ENCODE results near the gene JARID2.
A peak's percentile ranks its signal among the peaks of the same experiment; 100 is the strongest.

Gene JARID2

GRCh38 chr6:15444081-15444731 is 198.3 kb downstream of the JARID2 start:
- TF ChIP-seq GATA2 (IDR thresholded peaks at IDR 0.05; ENCODE audit: low read depth, low read length): no peak
- TF ChIP-seq GATA3 (IDR thresholded peaks at IDR 0.05; ENCODE audit: low read depth, low read length): no peak

- peak; percentile 99 for TF ChIP-seq GATA3 (IDR thresholded peaks at IDR 0.05; ENCODE audit: low read depth, low read length)
- peak; percentile 100 for TF ChIP-seq GATA2 (IDR thresholded peaks at IDR 0.05; ENCODE audit: low read depth, low read length)
Observed at GRCh38 chr6:15444881-15445280, 199.0 kb downstream of the JARID2 start.

GRCh38 chr6:15447546-15448267 is 201.8 kb downstream of the JARID2 start:
- no peak for TF ChIP-seq GATA2 (IDR thresholded peaks at IDR 0.05; ENCODE audit: low read depth, low read length)
- TF ChIP-seq GATA3 (IDR thresholded peaks at IDR 0.05; ENCODE audit: low read depth, low read length): no peak

GRCh38 chr6:15449011-15449410 is 203.1 kb downstream of the JARID2 start:
- no peak for TF ChIP-seq GATA2 (IDR thresholded peaks at IDR 0.05; ENCODE audit: low read depth, low read length)
- no peak for TF ChIP-seq GATA3 (IDR thresholded peaks at IDR 0.05; ENCODE audit: low read depth, low read length)

GRCh38 chr6:15451738-15452137 is 205.9 kb downstream of the JARID2 start:
- no peak for TF ChIP-seq GATA2 (IDR thresholded peaks at IDR 0.05; ENCODE audit: low read depth, low read length)
- no peak for TF ChIP-seq GATA3 (IDR thresholded peaks at IDR 0.05; ENCODE audit: low read depth, low read length)

- no peak for TF ChIP-seq GATA3 (IDR thresholded peaks at IDR 0.05; ENCODE audit: low read depth, low read length)
- no peak for TF ChIP-seq GATA2 (IDR thresholded peaks at IDR 0.05; ENCODE audit: low read depth, low read length)
Observed at GRCh38 chr6:15452182-15452941, 206.5 kb downstream of the JARID2 start.

- TF ChIP-seq GATA3 (IDR thresholded peaks at IDR 0.05; ENCODE audit: low read depth, low read length) (no peak), GATA2 (IDR thresholded peaks at IDR 0.05; ENCODE audit: low read depth, low read length) (no peak)
Observed at GRCh38 chr6:15453186-15453585, 207.3 kb downstream of the JARID2 start.

- TF ChIP-seq GATA3 (IDR thresholded peaks at IDR 0.05; ENCODE audit: low read depth, low read length) (no peak), GATA2 (IDR thresholded peaks at IDR 0.05; ENCODE audit: low read depth, low read length) (no peak)
Observed at GRCh38 chr6:15453622-15454021, 207.8 kb downstream of the JARID2 start.

GRCh38 chr6:15456422-15456821 is 210.6 kb downstream of the JARID2 start:
- TF ChIP-seq GATA2 (IDR thresholded peaks at IDR 0.05; ENCODE audit: low read depth, low read length): no peak
- peak; percentile 37; the same call in 1 of the 2 replicates for TF ChIP-seq GATA3 (IDR thresholded peaks at IDR 0.05; ENCODE audit: low read depth, low read length)

GRCh38 chr6:15457121-15457650 is 211.3 kb downstream of the JARID2 start:
- TF ChIP-seq GATA2 (IDR thresholded peaks at IDR 0.05; ENCODE audit: low read depth, low read length): no peak
- TF ChIP-seq GATA3 (IDR thresholded peaks at IDR 0.05; ENCODE audit: low read depth, low read length): no peak

- no peak for TF ChIP-seq GATA2 (IDR thresholded peaks at IDR 0.05; ENCODE audit: low read depth, low read length)
- no peak for TF ChIP-seq GATA3 (IDR thresholded peaks at IDR 0.05; ENCODE audit: low read depth, low read length)
Observed at GRCh38 chr6:15458021-15458459, 212.2 kb downstream of the JARID2 start.

- no peak for TF ChIP-seq GATA3 (IDR thresholded peaks at IDR 0.05; ENCODE audit: low read depth, low read length)
- no peak for TF ChIP-seq GATA2 (IDR thresholded peaks at IDR 0.05; ENCODE audit: low read depth, low read length)
Observed at GRCh38 chr6:15460110-15460727, 214.3 kb downstream of the JARID2 start.

GRCh38 chr6:15461127-15461944 is 215.5 kb downstream of the JARID2 start:
- TF ChIP-seq GATA2 (IDR thresholded peaks at IDR 0.05; ENCODE audit: low read depth, low read length) (no peak), GATA3 (IDR thresholded peaks at IDR 0.05; ENCODE audit: low read depth, low read length) (no peak)

Data from SH-SY5Y (cell line).